GM21360 (cell line): Measurements from ENCODE around the gene GRID1.
"Not testable (repeated sequence)": the region's sequence is repeated elsewhere in the genome, so short reads cannot be mapped to it uniquely, and the experiment has no call there.

Experiments used
- ATAC-seq: cut with Tn5 transposase; IDR thresholded peaks from one replicate; pipeline ENCODE4 v1.9.1; 2021; ENCODE audit warnings: mild to moderate bottlenecking, moderate library complexity; ENCODE audit not compliant: unreplicated experiment

GRID1 gene

GRCh38 chr10:86178401-86179152 lies 188.0 kb downstream of the GRID1 start:
- no peak for ATAC-seq

- no peak for ATAC-seq
Observed at GRCh38 chr10:86177537-86178155, 188.9 kb downstream of the GRID1 start.

- no peak for ATAC-seq
Observed at GRCh38 chr10:86176850-86177536, 189.6 kb downstream of the GRID1 start.

GRCh38 chr10:86175476-86175875 lies 191.1 kb downstream of the GRID1 start:
- ATAC-seq: not testable (repeated sequence)

- no peak for ATAC-seq
Observed at GRCh38 chr10:86172301-86172700, 194.3 kb downstream of the GRID1 start.

GRCh38 chr10:86170255-86171108 lies 196.1 kb downstream of the GRID1 start:
- ATAC-seq: peak; percentile 65

GRCh38 chr10:86169506-86170254 lies 196.9 kb downstream of the GRID1 start:
- ATAC-seq: no peak

- no peak for ATAC-seq
Observed at GRCh38 chr10:86169066-86169465, 197.5 kb downstream of the GRID1 start.

- ATAC-seq: no peak
Observed at GRCh38 chr10:86168256-86168655, 198.3 kb downstream of the GRID1 start.

GRCh38 chr10:86167762-86168128 lies 198.8 kb downstream of the GRID1 start:
- no peak for ATAC-seq

- no peak for ATAC-seq
Observed at GRCh38 chr10:86167121-86167761, 199.4 kb downstream of the GRID1 start.

- no peak for ATAC-seq
Observed at GRCh38 chr10:86165666-86166065, 200.9 kb downstream of the GRID1 start.

GRCh38 chr10:86164960-86165630 lies 201.5 kb downstream of the GRID1 start:
- ATAC-seq: no peak

GRCh38 chr10:86164174-86164774 lies 202.3 kb downstream of the GRID1 start:
- no peak for ATAC-seq

GRCh38 chr10:86163522-86164173 lies 202.9 kb downstream of the GRID1 start:
- no peak for ATAC-seq

- no peak for ATAC-seq
Observed at GRCh38 chr10:86162696-86163400, 203.7 kb downstream of the GRID1 start.

GRCh38 chr10:86162036-86162435 lies 204.6 kb downstream of the GRID1 start:
- ATAC-seq: no peak
